Measurements from ENCODE around the gene PAX8.

Gene PAX8

DNA sequence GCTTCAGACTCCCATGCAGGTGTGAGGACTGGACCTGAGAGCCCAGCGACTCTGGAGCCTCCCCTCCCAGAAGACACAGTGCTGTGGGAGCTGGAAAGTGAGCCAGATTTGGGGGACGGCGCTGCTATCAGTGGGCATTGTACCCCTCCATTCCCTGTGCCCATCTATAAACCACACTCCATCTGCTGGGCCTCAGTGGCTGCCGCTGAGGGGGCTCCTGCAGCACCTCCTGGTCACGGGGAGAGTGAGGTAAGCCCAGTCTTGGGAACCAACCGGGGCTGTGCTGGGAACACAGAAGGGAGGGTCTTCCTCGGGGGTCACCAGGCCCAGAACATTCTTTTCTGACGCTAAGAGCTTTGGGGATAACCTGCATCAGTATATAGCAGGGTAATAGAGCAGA lies 95.5 kb downstream of the PAX8 start:
- ATAC-seq, result no peak
- no peak for TF ChIP-seq BACH2 (CRISPR knock-in tag; IDR thresholded peaks at IDR 0.05; ENCODE audit: borderline replicate concordance)
- TF ChIP-seq CREB5 (CRISPR knock-in tag; IDR thresholded peaks at IDR 0.05; ENCODE audit: low read depth), result no peak
- no peak for TF ChIP-seq ZNF8 (CRISPR knock-in tag; IDR thresholded peaks at IDR 0.05)
- no peak for TF ChIP-seq SNAI2 (CRISPR knock-in tag; IDR thresholded peaks at IDR 0.05)
- TF ChIP-seq OSR1 (CRISPR knock-in tag; IDR thresholded peaks at IDR 0.05), result no peak
- no peak for TF ChIP-seq ISL1 (CRISPR knock-in tag; IDR thresholded peaks at IDR 0.05)

DNA sequence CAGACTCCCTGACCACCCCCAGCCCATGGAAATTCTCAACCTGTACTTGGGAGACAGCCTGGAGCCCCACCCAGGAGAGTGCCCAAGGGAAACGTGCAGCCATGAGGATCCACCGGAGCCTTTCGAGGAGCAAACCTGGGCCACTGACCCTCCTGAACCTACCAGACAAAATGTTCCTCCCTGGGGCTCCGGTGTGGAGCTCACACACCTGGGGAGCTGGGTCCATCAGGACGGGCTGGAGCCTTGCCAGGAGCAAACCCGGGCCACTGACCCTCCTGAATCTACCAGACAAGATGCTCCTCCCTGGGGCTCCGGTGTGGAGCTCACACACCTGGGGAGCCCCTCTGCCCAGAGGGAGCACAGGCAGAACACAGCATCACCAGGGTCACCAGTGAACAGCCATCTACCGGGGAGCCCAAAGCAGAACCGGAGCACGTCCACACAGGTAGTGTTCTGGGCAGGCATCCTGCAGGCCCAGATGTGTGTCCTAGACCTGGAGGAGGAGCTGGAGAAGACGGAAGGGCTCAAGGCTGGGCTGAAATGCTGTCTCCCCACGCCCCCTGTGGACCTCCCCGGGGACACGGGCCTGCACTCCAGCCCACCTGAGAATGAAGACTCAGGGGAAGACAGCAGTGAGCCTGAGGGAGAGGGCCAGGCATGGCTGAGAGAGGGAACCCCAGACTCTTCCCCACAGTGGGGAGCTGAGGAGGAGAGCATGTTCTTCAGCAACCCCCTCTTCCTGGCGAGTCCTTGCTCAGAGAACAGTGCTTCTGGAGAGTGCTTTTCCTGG lies 96.1 kb downstream of the PAX8 start:
- no peak for ATAC-seq
- TF ChIP-seq CSDC2 (CRISPR knock-in tag; IDR thresholded peaks at IDR 0.05) (no peak), TSHZ2 (CRISPR knock-in tag; IDR thresholded peaks at IDR 0.05) (no peak), POU6F1 (CRISPR knock-in tag; IDR thresholded peaks at IDR 0.05; ENCODE audit: borderline replicate concordance, low read depth) (no peak), OSR1 (CRISPR knock-in tag; IDR thresholded peaks at IDR 0.05) (no peak), PATZ1 (CRISPR knock-in tag; IDR thresholded peaks at IDR 0.05; ENCODE audit: borderline replicate concordance) (no peak), ZFP30 (CRISPR knock-in tag; IDR thresholded peaks at IDR 0.05) (no peak), CREB5 (CRISPR knock-in tag; IDR thresholded peaks at IDR 0.05; ENCODE audit: low read depth) (no peak), PPARA (CRISPR knock-in tag; IDR thresholded peaks at IDR 0.05; ENCODE audit: borderline replicate concordance) (no peak), ZNF8 (CRISPR knock-in tag; IDR thresholded peaks at IDR 0.05) (no peak), ZFP3 (CRISPR knock-in tag; IDR thresholded peaks at IDR 0.05) (no peak), TCF4 (CRISPR knock-in tag; IDR thresholded peaks at IDR 0.05; ENCODE audit: borderline replicate concordance) (no peak), ESRRG (CRISPR knock-in tag; IDR thresholded peaks at IDR 0.05) (no peak), TOX (CRISPR knock-in tag; IDR thresholded peaks at IDR 0.05; ENCODE audit: borderline replicate concordance) (no peak), ZNF565 (CRISPR knock-in tag; conservative IDR thresholded peaks at IDR 0.05; ENCODE audit: low read depth) (no peak), BACH2 (CRISPR knock-in tag; IDR thresholded peaks at IDR 0.05; ENCODE audit: borderline replicate concordance) (no peak), ZNF70 (CRISPR knock-in tag; IDR thresholded peaks at IDR 0.05) (no peak), ARNTL (CRISPR knock-in tag; IDR thresholded peaks at IDR 0.05; ENCODE audit: borderline replicate concordance, low read depth) (no peak), ZC3H10 (CRISPR knock-in tag; IDR thresholded peaks at IDR 0.05) (no peak)
- TF ChIP-seq, protein P1, sequence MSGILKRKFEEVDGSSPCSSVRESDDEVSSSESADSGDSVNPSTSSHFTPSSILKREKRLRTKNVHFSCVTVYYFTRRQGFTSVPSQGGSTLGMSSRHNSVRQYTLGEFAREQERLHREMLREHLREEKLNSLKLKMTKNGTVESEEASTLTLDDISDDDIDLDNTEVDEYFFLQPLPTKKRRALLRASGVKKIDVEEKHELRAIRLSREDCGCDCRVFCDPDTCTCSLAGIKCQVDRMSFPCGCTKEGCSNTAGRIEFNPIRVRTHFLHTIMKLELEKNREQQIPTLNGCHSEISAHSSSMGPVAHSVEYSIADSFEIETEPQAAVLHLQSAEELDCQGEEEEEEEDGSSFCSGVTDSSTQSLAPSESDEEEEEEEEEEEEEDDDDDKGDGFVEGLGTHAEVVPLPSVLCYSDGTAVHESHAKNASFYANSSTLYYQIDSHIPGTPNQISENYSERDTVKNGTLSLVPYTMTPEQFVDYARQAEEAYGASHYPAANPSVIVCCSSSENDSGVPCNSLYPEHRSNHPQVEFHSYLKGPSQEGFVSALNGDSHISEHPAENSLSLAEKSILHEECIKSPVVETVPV (CRISPR knock-in tag; IDR thresholded peaks at IDR 0.05), result no peak
